Activated CD8-positive, alpha-beta T cell treated with anti-CD3 and anti-CD28 coated beads for 36 hours (primary cell): ENCODE results near the gene PRRT4. TPM values are rescaled to one million over a fixed set of nuclear protein-coding genes. Genes with fewer than 3 reads are reported as not detected.

Source experiments
- ATAC-seq: fragments of 200-7000 bp; cut with Tn5 transposase; one replicate; pipeline ENCODE4 v1.10.0; 2021; ENCODE audit warnings: mild to moderate bottlenecking, moderate library complexity
- CTCF ChIA-PET: fragments of 350-600 bp; sonication (Branson Sonifier 250); formaldehyde crosslinking; loops from one replicate; lab custom pipeline; 2021; ENCODE audit warnings: antibody characterized with exemption; lab: Charles Lee
- POLR2A ChIA-PET: fragments of 350-600 bp; sonication (Branson Sonifier 250); formaldehyde crosslinking; loops from one replicate; lab custom pipeline; 2021; ENCODE audit warnings: antibody characterized with exemption; lab: Charles Lee
- DNase-seq: peaks from one replicate; pipeline ENCODE4 v3.0.0-alpha.2; 2020
- H3K27ac Mint-ChIP-seq: one replicate; pipeline ENCODE4 v1.8.0; 2021; ENCODE audit warnings: mild to moderate bottlenecking, mixed read lengths
- H3K27me3 Mint-ChIP-seq: one replicate; pipeline ENCODE4 v1.8.0; 2021; ENCODE audit warnings: mixed read lengths
- H3K36me3 Mint-ChIP-seq: one replicate; pipeline ENCODE4 v1.8.0; 2021; ENCODE audit warnings: low read depth, mixed read lengths
- H3K4me1 Mint-ChIP-seq: one replicate; pipeline ENCODE4 v1.8.0; 2021; ENCODE audit warnings: low read depth, mixed read lengths
- H3K4me3 Mint-ChIP-seq: one replicate; pipeline ENCODE4 v1.8.0; 2021; ENCODE audit warnings: mild to moderate bottlenecking, moderate library complexity, mixed read lengths
- H3K9me3 Mint-ChIP-seq: one replicate; pipeline ENCODE4 v1.8.0; 2021; ENCODE audit warnings: mixed read lengths
- CTCF ChIP-seq: fragments of 200-600 bp; IDR thresholded peaks from one replicate; pipeline ENCODE4 v1.8.0; 2022; ENCODE audit warnings: antibody characterized with exemption, mild to moderate bottlenecking
- intact Hi-C: fragments of 100-400 bp; cut with micrococcal nuclease; formaldehyde crosslinking; loops from one replicate; pipeline ENCODE4 v1.10.0; 2022
- total RNA-seq, 2 experiments: library from RNA; stranded (reverse); gene quantifications; one replicate each; pipeline ENCODE4 v1.2.3, GENCODE V29; 2021

The PRRT4 gene
- total RNA-seq, 2 experiments from 2014 or later = 0.20 to 0.69 TPM

- DNase-seq (peak; percentile 90), ATAC-seq (peak; percentile 97)
- H3K4me3 Mint-ChIP-seq = peak within 1 kb of the TSS; percentile 85
- H3K36me3 Mint-ChIP-seq = peaks cover 5% of the 10 kb centered on the region
- H3K27ac Mint-ChIP-seq = peak within 1 kb of the TSS; percentile 93
- ChIA-PET POLR2A (interaction anchor here (0.6 to 2.1 kb wide), 9 partner anchors 14 to 270 kb away, joined by 3 to 11 read pairs (median 4); partner anchors contain the start of gene METTL2B), CTCF (interaction anchor here (0.6 to 11.7 kb wide), 12 partner anchors 9 to 117 kb away, joined by 3 to 264 read pairs (median 6); no protein-coding TSS in a partner anchor)
- H3K27me3 Mint-ChIP-seq = peaks cover 3% of the 10 kb centered on the region
- TF ChIP-seq CTCF = no peak
- H3K4me1 Mint-ChIP-seq = peaks cover 26% of the 10 kb centered on the region
- intact Hi-C loops = no loop called here
- no peaks in the 10 kb centered on the region for H3K9me3 Mint-ChIP-seq
Measured at GRCh38 chr7:128343554-128344430, 17.7 kb downstream of the PRRT4 start, which contains the start of gene RBM28. RBM28 (minus strand) TSS chr7:128343908; CDS start chr7:128343793, 115 bp downstream.

GRCh38 chr7:128341733-128342132 is 19.8 kb downstream of the PRRT4 start:
- peak overlapping the region; percentile 57 for H3K27ac Mint-ChIP-seq
- CTCF ChIA-PET = interaction anchor here (1.0 to 11.7 kb wide), 2 partner anchors 48 to 85 kb away, joined by 4 to 264 read pairs; no protein-coding TSS in a partner anchor
- DNase-seq = no peak
- TF ChIP-seq CTCF = no peak
- intact Hi-C loops = no loop called here
- POLR2A ChIA-PET = interaction anchor here (1.3 kb wide), 1 partner anchor 13 kb away, joined by 3 read pairs; no protein-coding TSS in a partner anchor
- peak overlapping the region; percentile 85 for H3K4me3 Mint-ChIP-seq
- ATAC-seq = no peak
- H3K9me3 Mint-ChIP-seq = no peaks in the 10 kb centered on the region
- peaks cover 18% of the 10 kb centered on the region for H3K36me3 Mint-ChIP-seq
- peaks cover 26% of the 10 kb centered on the region for H3K4me1 Mint-ChIP-seq
- no peaks in the 10 kb centered on the region for H3K27me3 Mint-ChIP-seq

- Mint-ChIP-seq H3K9me3 (no peaks in the 10 kb centered on the region), H3K27ac (no peak overlapping the region), H3K4me3 (no peak overlapping the region), H3K27me3 (no peaks in the 10 kb centered on the region), H3K36me3 (peaks cover 40% of the 10 kb centered on the region), H3K4me1 (peaks cover 9% of the 10 kb centered on the region)
- ATAC-seq (no peak), DNase-seq (no peak)
- CTCF ChIA-PET = no interaction called here
- intact Hi-C loops = no loop called here
- no peak for TF ChIP-seq CTCF
- POLR2A ChIA-PET = no interaction called here
Measured at GRCh38 chr7:128335730-128336129, 25.8 kb downstream of the PRRT4 start.

GRCh38 chr7:128324368-128324680 is 37.2 kb downstream of the PRRT4 start:
- TF ChIP-seq CTCF = no peak
- no peak for ATAC-seq
- peaks cover 52% of the 10 kb centered on the region for H3K36me3 Mint-ChIP-seq
- no peak overlapping the region for H3K4me3 Mint-ChIP-seq
- H3K9me3 Mint-ChIP-seq = no peaks in the 10 kb centered on the region
- intact Hi-C loops = no loop called here
- no peak overlapping the region for H3K27ac Mint-ChIP-seq
- H3K4me1 Mint-ChIP-seq = peaks cover 28% of the 10 kb centered on the region
- POLR2A ChIA-PET = interaction anchor here (0.9 kb wide), 1 partner anchor 13 kb away, joined by 3 read pairs; no protein-coding TSS in a partner anchor
- CTCF ChIA-PET = interaction anchor here (0.6 kb wide), 1 partner anchor 230 kb away, joined by 3 read pairs; no protein-coding TSS in a partner anchor
- no peak for DNase-seq
- no peaks in the 10 kb centered on the region for H3K27me3 Mint-ChIP-seq
